ENCODE measurements around the gene KRCC1. TPM values are rescaled to one million over a fixed set of nuclear protein-coding genes. Genes with fewer than 3 reads are reported as not detected.

Gene KRCC1
- total RNA-seq, 6 donors from 2014 or later, result 7.4 to 36.7 (median 18.3) TPM

- ATAC-seq (ENCODE audit: low FRiP score in 2 of 2), result no peak
These were observed 30.8 kb upstream of the KRCC1 start for GRCh38 chr2:88086401-88086800.

GRCh38 chr2:88085602-88086001 lies 30.0 kb upstream of the KRCC1 start:
- WGBS, 2 donors, result 83 to 86% methylated on average over 5 of the region's 5 CpGs
- ATAC-seq (ENCODE audit: low FRiP score in 2 of 2) (no peak), DNase-seq (no peak)
- Histone ChIP-seq H3K27ac (no peak overlapping the region), H3K4me3 (no peak overlapping the region), H3K9me3 (no peaks in the 10 kb centered on the region), H3K36me3 (no peaks in the 10 kb centered on the region), H3K4me1 (peaks cover 0 to 4% (median 0%) of the 10 kb centered on the region in 4 donors), H3K27me3 (no peaks in the 10 kb centered on the region)
- TF ChIP-seq POLR2AphosphoS5 (IDR thresholded peaks at IDR 0.05), result no peak
- TF ChIP-seq, protein P1, sequence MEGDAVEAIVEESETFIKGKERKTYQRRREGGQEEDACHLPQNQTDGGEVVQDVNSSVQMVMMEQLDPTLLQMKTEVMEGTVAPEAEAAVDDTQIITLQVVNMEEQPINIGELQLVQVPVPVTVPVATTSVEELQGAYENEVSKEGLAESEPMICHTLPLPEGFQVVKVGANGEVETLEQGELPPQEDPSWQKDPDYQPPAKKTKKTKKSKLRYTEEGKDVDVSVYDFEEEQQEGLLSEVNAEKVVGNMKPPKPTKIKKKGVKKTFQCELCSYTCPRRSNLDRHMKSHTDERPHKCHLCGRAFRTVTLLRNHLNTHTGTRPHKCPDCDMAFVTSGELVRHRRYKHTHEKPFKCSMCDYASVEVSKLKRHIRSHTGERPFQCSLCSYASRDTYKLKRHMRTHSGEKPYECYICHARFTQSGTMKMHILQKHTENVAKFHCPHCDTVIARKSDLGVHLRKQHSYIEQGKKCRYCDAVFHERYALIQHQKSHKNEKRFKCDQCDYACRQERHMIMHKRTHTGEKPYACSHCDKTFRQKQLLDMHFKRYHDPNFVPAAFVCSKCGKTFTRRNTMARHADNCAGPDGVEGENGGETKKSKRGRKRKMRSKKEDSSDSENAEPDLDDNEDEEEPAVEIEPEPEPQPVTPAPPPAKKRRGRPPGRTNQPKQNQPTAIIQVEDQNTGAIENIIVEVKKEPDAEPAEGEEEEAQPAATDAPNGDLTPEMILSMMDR (IDR thresholded peaks at IDR 0.05), result no peak
- TF ChIP-seq EP300 (IDR thresholded peaks at IDR 0.05), result no peak
- TF ChIP-seq POLR2A (IDR thresholded peaks at IDR 0.05), result no peak

More at GRCh38 chr2:88086401-88086800, 30.8 kb upstream of the KRCC1 start:
- Histone ChIP-seq H3K9me3 (no peaks in the 10 kb centered on the region), H3K27ac (no peak overlapping the region), H3K4me3 (no peak overlapping the region), H3K36me3 (no peaks in the 10 kb centered on the region), H3K27me3 (no peaks in the 10 kb centered on the region), H3K4me1 (peaks cover 0 to 4% (median 0%) of the 10 kb centered on the region in 4 donors)
- WGBS, 2 donors, result 80 to 81% methylated on average over 9 of the region's 9 CpGs
- TF ChIP-seq, protein P1 (IDR thresholded peaks at IDR 0.05), result no peak
- TF ChIP-seq POLR2AphosphoS5 (IDR thresholded peaks at IDR 0.05) (no peak), EP300 (IDR thresholded peaks at IDR 0.05) (no peak), POLR2A (IDR thresholded peaks at IDR 0.05) (no peak)
- peak in 1 of 2 donors; percentile 64 for DNase-seq

- DNase-seq (no peak), ATAC-seq (ENCODE audit: low FRiP score in 2 of 2) (no peak)
- Histone ChIP-seq H3K27ac (no peak overlapping the region), H3K4me3 (no peak overlapping the region), H3K27me3 (no peaks in the 10 kb centered on the region), H3K4me1 (peaks cover 0 to 4% (median 0%) of the 10 kb centered on the region in 4 donors), H3K9me3 (no peaks in the 10 kb centered on the region), H3K36me3 (no peaks in the 10 kb centered on the region)
- WGBS, 2 donors, result 84 to 89% methylated on average over 1 to 2 of the region's 2 CpGs
- TF ChIP-seq POLR2AphosphoS5 (IDR thresholded peaks at IDR 0.05) (no peak), POLR2A (IDR thresholded peaks at IDR 0.05) (no peak), EP300 (IDR thresholded peaks at IDR 0.05) (no peak)
- TF ChIP-seq, protein P1 (IDR thresholded peaks at IDR 0.05), result no peak
These were observed 29.5 kb upstream of the KRCC1 start for GRCh38 chr2:88085099-88085498.

- no peak overlapping the region for H3K27ac ChIP-seq
- no peaks in the 10 kb centered on the region for H3K27me3 ChIP-seq
- no peak for TF ChIP-seq POLR2A (IDR thresholded peaks at IDR 0.05)
- TF ChIP-seq EP300 (IDR thresholded peaks at IDR 0.05), result no peak
- TF ChIP-seq, protein P1 (IDR thresholded peaks at IDR 0.05), result no peak
- TF ChIP-seq POLR2AphosphoS5 (IDR thresholded peaks at IDR 0.05), result no peak
- no peaks in the 10 kb centered on the region for H3K36me3 ChIP-seq
- no peak for ATAC-seq (ENCODE audit: low FRiP score in 2 of 2)
- no peak overlapping the region for H3K4me3 ChIP-seq
- DNase-seq, result no peak
- H3K4me1 ChIP-seq, result peaks cover 0 to 4% (median 0%) of the 10 kb centered on the region in 4 donors
- 76 to 91% methylated on average over 1 of the region's 1 CpG for WGBS, 2 donors
- no peaks in the 10 kb centered on the region for H3K9me3 ChIP-seq
These were observed 27.2 kb upstream of the KRCC1 start for GRCh38 chr2:88082781-88083180.

DNA sequence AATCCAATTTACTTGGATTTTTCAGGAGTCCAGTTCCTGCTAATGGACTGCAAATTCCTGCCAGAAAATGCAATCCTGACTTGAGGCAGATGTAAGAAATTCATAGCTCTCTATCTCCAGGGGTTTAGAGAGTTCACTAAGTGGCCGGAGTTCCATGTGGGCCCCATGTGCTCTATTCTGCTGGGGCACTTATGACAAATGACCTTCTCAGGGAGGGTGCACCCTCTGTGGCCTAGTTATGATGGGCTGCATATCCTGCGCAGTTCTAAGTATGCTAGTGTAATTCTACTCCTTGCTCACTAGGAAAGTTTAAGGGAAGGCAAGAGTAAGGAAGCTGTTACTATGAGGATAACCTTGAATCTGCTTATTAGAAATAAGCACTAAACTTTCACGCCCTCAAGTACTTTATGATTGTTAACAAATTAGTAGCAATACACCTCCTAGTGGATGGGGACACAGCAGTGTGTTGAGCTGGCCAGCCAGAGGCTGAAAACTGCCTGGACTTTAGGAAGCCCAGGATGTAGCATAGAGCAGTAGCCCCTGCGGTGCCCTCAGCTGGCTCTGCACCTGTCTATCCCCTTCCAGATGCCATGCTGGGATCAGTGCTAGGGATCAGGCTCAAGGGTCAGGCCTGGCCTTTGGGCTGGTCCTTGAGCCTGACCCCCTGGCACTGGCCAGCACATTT lies 26.5 kb upstream of the KRCC1 start:
- 70 to 83% methylated on average over 4 of the region's 4 CpGs for WGBS, 2 donors
- TF ChIP-seq, protein P1 (IDR thresholded peaks at IDR 0.05), result no peak
- TF ChIP-seq POLR2AphosphoS5 (IDR thresholded peaks at IDR 0.05), result no peak
- TF ChIP-seq EP300 (IDR thresholded peaks at IDR 0.05), result no peak
- TF ChIP-seq POLR2A (IDR thresholded peaks at IDR 0.05), result no peak
- no peaks in the 10 kb centered on the region for H3K36me3 ChIP-seq
- no peak overlapping the region for H3K4me3 ChIP-seq
- H3K4me1 ChIP-seq, result peaks cover 0 to 4% (median 0%) of the 10 kb centered on the region in 4 donors
- DNase-seq, result no peak
- no peaks in the 10 kb centered on the region for H3K9me3 ChIP-seq
- H3K27me3 ChIP-seq, result no peaks in the 10 kb centered on the region
- peak in 1 of 2 donors; percentile 16 for ATAC-seq (ENCODE audit: low FRiP score in 2 of 2)
- H3K27ac ChIP-seq, result no peak overlapping the region
